BE2C (cell line): Measurements from ENCODE around the gene TCF7L1.
"Not testable (repeated sequence)": the region's sequence is repeated elsewhere in the genome, so short reads cannot be mapped to it uniquely, and the experiment has no call there.

Experiments
- DNase-seq: peaks from one replicate; pipeline ENCODE4 v3.0.0-alpha.2; 2020
- H3K27me3 ChIP-seq: fragments of 250-450 bp; sonication (Bioruptor Pico); 2 replicates; pipeline ENCODE4 v1.5.1; 2020; ENCODE audit warnings: mild to moderate bottlenecking
- H3K36me3 ChIP-seq: fragments of 250-450 bp; sonication (Bioruptor Pico); 2 replicates; pipeline ENCODE4 v1.5.1; 2020; ENCODE audit warnings: mild to moderate bottlenecking
- H3K4me1 ChIP-seq: fragments of 250-450 bp; sonication (Bioruptor Pico); 2 replicates; pipeline ENCODE4 v1.5.1; 2020
- H3K4me3 ChIP-seq: 2 replicates; pipeline ENCODE4 v1.5.1; 2011; ENCODE audit warnings: low read depth, low read length
- H3K9me3 ChIP-seq: fragments of 250-450 bp; sonication (Bioruptor Pico); 2 replicates; pipeline ENCODE4 v1.5.1; 2020
- TF ChIP-seq, protein P1 (sequence below): IDR thresholded peaks from 2 replicates; pipeline ENCODE4 v1.5.1; 2012; ENCODE audit warnings: mild to moderate bottlenecking, low read depth, low read length

TCF7L1 gene

DNA sequence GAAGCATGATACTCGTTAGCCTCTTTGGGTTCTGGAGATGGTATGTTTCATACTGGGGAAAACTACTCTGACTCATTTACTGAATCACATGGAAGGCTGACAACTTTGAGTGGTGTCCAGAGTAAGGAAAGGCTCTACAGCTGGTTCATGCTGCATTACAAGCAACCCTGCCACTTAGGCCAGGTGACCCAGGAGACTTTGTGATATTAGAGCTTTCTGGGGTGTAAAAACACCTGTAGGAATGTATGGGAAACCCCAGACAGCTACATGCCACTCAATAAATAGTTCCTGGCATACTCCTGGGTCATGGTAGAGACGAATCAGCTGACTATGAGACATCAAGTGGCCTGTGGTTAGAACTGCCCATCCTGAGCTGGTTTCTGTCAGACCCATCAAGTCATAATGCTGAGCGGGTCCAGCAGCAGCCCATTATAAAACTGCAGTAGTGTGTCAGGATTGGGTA is 21.3 kb upstream of the TCF7L1 start:
- Histone ChIP-seq H3K9me3 (no peaks in the 10 kb centered on the region), H3K27me3 (no peaks in the 10 kb centered on the region), H3K4me3 (no peak overlapping the region), H3K4me1 (no peaks in the 10 kb centered on the region), H3K36me3 (no peaks in the 10 kb centered on the region)
- TF ChIP-seq, protein P1, sequence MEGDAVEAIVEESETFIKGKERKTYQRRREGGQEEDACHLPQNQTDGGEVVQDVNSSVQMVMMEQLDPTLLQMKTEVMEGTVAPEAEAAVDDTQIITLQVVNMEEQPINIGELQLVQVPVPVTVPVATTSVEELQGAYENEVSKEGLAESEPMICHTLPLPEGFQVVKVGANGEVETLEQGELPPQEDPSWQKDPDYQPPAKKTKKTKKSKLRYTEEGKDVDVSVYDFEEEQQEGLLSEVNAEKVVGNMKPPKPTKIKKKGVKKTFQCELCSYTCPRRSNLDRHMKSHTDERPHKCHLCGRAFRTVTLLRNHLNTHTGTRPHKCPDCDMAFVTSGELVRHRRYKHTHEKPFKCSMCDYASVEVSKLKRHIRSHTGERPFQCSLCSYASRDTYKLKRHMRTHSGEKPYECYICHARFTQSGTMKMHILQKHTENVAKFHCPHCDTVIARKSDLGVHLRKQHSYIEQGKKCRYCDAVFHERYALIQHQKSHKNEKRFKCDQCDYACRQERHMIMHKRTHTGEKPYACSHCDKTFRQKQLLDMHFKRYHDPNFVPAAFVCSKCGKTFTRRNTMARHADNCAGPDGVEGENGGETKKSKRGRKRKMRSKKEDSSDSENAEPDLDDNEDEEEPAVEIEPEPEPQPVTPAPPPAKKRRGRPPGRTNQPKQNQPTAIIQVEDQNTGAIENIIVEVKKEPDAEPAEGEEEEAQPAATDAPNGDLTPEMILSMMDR, result no peak
- DNase-seq, result no peak

DNA sequence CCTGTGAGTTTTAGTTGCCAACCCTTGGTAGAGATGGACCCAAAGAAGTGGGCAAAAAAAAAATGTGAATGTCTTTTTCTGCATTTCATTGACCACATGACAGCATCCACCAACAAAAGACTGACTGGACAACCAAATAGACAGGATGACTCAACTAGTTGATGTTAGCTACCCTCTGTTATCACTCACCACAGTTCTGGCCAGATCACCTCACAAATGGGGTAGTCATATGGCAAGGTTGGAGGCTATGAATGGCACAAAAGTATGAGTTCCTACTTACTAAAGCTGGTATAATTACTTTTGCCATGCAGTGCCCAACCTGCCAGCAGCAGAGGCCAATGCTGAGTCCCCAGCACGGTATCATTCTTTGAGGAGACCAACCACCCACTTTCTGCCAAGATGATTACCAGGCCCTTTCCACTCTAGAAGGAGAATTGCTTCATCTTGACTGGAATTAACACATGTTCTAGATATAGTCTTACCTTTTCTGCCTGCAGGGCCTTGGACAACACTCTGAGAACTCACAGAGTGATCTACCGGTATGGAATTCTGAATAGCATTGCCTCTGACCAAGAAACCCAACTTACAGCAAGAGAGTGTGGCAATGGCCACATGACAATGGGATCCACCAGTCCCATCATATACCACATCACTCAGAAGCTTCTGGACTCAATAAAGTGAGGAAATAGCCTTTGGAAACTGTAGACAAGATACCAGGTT is 20.1 kb upstream of the TCF7L1 start:
- H3K9me3 ChIP-seq, result no peaks in the 10 kb centered on the region
- TF ChIP-seq, protein P1, result no peak
- H3K27me3 ChIP-seq, result no peaks in the 10 kb centered on the region
- no peaks in the 10 kb centered on the region for H3K36me3 ChIP-seq
- H3K4me3 ChIP-seq, result no peak overlapping the region
- DNase-seq, result no peak
- no peaks in the 10 kb centered on the region for H3K4me1 ChIP-seq

DNA sequence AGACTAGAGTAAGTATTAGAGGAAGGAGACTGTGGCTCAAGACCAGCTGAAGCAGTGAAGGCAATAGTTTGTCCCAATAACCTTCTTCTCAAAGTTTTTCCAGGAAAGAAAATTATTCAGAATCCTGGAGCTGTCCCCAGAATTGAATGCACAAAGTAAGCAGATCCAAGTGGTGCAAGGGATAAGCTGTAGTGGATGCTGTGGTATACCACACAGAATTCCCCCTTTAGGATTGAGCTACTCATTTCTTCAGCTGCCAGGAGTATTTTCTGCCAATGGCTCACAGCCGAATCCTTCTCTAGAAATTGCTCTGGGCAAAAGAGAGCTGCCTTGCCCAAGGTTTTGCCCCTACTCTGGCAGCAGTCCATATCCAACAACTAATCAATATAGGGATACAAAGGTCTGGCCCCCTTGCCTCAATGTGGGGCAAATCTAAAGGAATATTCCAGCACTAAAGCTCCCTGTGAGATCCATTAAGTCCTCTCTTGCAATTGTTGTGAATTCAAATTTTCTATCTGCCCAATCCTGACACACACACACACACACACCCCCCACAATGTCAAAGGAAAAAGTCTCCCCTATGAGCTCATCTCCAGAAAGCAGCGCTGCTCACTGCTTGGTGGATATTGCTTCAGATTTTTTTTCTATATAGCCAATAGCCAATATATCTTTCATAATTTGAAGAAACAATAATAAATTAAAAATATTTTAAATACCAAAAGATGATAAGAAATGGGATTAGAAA is 18.4 kb upstream of the TCF7L1 start:
- TF ChIP-seq, protein P1, result no peak
- Histone ChIP-seq H3K4me3 (no peak overlapping the region), H3K9me3 (no peaks in the 10 kb centered on the region)

DNA sequence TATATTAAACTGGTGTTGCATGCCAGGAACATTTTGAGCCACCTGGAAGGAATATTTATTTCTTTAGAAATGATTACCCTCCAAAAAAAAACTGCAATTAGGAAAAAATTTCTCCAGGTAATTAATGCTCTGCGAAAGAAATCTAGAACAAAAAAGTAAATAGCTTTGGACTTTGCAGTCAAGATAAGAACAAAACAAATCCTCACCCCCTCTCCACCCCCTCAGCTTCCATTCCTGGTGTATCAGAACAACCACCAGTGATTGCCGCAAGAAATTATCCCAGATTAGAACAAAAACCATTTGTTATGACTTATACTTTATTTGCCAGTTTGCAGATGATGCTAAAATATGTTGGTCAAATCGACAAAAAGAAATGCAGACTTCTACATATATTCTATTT is 17.0 kb upstream of the TCF7L1 start:
- no peaks in the 10 kb centered on the region for H3K9me3 ChIP-seq
- no peak overlapping the region for H3K4me3 ChIP-seq
- TF ChIP-seq, protein P1, result no peak
- H3K27me3 ChIP-seq, result no peaks in the 10 kb centered on the region
- H3K36me3 ChIP-seq, result no peaks in the 10 kb centered on the region
- H3K4me1 ChIP-seq, result no peaks in the 10 kb centered on the region
- DNase-seq, result no peak

More for the DNA sequence above, 18.4 kb upstream of the TCF7L1 start:
- H3K4me1 ChIP-seq, result no peaks in the 10 kb centered on the region
- DNase-seq, result no peak
- no peaks in the 10 kb centered on the region for H3K36me3 ChIP-seq
- no peaks in the 10 kb centered on the region for H3K27me3 ChIP-seq

DNA sequence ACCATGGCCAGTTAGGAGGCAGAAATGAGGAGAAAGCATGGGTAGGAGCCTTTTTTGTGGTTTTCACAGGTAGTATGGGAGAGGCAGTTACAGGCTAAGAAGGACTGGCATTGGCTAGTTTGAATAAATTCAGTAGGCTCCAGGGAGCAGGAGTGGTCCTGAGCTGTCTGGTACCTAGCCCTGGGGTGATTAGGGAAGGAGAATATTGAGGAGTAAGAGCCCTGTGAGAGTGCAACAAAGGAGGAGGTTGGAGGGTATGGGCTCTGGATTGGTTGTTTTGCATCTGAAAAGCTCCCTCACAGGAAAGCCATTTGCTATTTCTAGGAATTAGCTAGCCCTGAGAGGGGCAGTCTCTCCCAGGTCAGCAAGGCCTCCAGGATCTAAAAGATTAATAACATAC is 13.3 kb upstream of the TCF7L1 start:
- no peaks in the 10 kb centered on the region for H3K9me3 ChIP-seq
- H3K4me1 ChIP-seq, result no peaks in the 10 kb centered on the region
- H3K27me3 ChIP-seq, result no peaks in the 10 kb centered on the region
- TF ChIP-seq, protein P1, result no peak
- H3K4me3 ChIP-seq, result no peak overlapping the region
- no peaks in the 10 kb centered on the region for H3K36me3 ChIP-seq
- no peak for DNase-seq

DNA sequence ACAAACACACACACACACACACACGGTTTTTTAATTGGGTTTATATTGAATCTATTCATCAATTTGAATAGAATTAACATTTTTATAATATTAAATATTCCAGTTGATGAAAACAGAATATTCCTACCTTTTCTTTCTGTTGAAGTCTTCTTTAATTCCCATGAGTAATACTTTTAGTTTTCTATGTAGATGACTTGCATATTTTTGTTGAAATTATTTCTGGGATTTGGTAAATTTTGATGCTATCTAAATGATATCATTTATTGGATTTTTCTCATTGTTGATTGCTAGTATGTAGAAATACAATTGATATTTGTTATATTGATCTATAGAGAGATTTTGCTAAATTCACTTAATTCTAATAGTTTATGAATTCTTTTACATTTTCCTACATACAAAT is 12.8 kb upstream of the TCF7L1 start:
- H3K4me1 ChIP-seq, result no peaks in the 10 kb centered on the region
- TF ChIP-seq, protein P1, result no peak
- H3K27me3 ChIP-seq, result no peaks in the 10 kb centered on the region
- H3K9me3 ChIP-seq, result no peaks in the 10 kb centered on the region
- no peak overlapping the region for H3K4me3 ChIP-seq
- no peaks in the 10 kb centered on the region for H3K36me3 ChIP-seq
- no peak for DNase-seq

DNA sequence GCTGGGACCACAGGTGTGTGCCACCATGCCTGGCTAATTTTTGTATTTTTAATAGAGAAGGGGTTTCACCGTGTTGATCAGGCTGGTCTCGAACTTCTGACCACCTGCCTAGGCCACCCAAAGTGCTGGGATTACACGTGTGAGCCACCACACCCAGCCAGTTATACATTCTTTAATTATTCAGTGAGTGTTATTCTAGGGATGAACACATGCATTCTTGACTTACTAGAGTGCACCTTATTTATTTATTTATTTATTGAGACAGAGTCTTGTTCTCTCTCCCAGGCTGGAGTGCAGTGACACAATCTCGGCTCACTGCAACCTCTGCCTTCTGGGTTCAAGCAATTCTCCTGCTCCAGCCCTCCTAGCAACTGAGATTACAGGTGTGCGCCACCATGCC is 6.7 kb upstream of the TCF7L1 start:
- not testable (repeated sequence) for H3K36me3 ChIP-seq, H3K4me3 ChIP-seq, H3K27me3 ChIP-seq, DNase-seq, H3K9me3 ChIP-seq, H3K4me1 ChIP-seq
